Measurements from ENCODE around the gene PSAT1. TPM values are rescaled to one million over a fixed set of nuclear protein-coding genes. Genes with fewer than 3 reads are reported as not detected.
A peak's percentile ranks its signal among the peaks of the same experiment; 100 is the strongest.
"Not testable (repeated sequence)": the region's sequence is repeated elsewhere in the genome, so short reads cannot be mapped to it uniquely, and the experiment has no call there.

PSAT1 gene
- total RNA-seq, 6 experiments from 2014 or later = 56.5 to 102 (median 61.9) TPM

DNA sequence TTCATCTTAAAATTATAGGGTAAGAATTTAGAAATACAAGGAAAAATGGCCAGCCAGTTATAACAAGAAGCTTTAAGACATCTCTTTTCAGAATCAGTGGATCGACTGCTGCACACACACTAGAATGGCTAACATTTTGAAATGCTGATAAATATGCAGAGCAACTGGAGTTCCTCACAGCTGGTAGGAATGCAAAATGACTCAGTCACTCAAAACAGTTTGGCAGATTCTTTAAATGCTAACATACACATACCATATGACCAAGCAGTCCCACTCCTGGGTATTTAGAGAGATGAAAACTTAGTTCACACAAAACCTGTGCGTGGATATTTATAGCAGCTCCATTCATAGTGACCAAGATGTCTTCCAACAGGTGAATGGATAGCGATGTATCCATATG is 23.2 kb upstream of the PSAT1 start:
- peak; percentile 32 for DNase-seq
- TF ChIP-seq, protein P1, sequence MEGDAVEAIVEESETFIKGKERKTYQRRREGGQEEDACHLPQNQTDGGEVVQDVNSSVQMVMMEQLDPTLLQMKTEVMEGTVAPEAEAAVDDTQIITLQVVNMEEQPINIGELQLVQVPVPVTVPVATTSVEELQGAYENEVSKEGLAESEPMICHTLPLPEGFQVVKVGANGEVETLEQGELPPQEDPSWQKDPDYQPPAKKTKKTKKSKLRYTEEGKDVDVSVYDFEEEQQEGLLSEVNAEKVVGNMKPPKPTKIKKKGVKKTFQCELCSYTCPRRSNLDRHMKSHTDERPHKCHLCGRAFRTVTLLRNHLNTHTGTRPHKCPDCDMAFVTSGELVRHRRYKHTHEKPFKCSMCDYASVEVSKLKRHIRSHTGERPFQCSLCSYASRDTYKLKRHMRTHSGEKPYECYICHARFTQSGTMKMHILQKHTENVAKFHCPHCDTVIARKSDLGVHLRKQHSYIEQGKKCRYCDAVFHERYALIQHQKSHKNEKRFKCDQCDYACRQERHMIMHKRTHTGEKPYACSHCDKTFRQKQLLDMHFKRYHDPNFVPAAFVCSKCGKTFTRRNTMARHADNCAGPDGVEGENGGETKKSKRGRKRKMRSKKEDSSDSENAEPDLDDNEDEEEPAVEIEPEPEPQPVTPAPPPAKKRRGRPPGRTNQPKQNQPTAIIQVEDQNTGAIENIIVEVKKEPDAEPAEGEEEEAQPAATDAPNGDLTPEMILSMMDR (IDR thresholded peaks at IDR 0.05) = no peak
- H3K4me3 Mint-ChIP-seq = no peak overlapping the region
- H3K27me3 Mint-ChIP-seq (ENCODE audit: insufficient read depth) = no peaks in the 10 kb centered on the region
- H3K9me3 Mint-ChIP-seq = no peaks in the 10 kb centered on the region
- no peak overlapping the region for H3K27ac Mint-ChIP-seq
- no peaks in the 10 kb centered on the region; the same call in 1 of the 2 replicates for H3K36me3 Mint-ChIP-seq (ENCODE audit: low read depth)
- peaks cover 20% of the 10 kb centered on the region for H3K4me1 Mint-ChIP-seq (ENCODE audit: low read depth)

DNA sequence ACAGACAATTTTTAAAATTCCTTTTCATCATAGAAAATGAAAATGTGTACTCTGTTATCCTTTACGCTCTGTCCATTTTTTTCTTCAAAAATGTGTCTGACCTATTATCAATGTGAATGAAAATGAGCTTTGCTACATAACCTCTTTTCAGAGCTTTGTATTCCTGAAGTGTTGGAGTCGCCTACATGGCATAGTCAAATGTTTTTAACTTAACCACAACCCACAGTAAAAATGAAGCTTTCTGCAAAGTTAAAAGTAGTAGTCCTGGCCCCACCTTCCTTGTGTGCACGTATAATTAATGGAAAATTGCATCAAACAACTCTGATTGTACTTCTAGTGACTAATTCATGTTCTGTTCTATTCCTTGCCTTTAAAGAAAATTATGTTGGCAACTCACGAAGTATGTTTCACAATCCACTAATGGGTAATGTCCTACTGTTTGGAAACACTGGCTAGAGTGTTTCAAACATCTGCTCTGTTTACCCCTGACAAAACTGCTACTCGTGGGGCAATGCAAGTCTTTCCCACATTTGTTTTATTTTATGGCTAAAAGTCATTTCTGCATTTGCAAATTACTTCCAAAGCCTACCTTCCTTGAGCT is 18.6 kb upstream of the PSAT1 start:
- TF ChIP-seq, protein P1 (IDR thresholded peaks at IDR 0.05) = no peak
- Mint-ChIP-seq H3K4me3 (no peak overlapping the region), H3K27me3 (ENCODE audit: insufficient read depth) (no peaks in the 10 kb centered on the region), H3K36me3 (ENCODE audit: low read depth) (peaks cover under 1% of the 10 kb centered on the region; the same call in 1 of the 2 replicates), H3K27ac (no peak overlapping the region), H3K9me3 (peaks cover 2% of the 10 kb centered on the region; the same call in 1 of the 2 replicates), H3K4me1 (ENCODE audit: low read depth) (peaks cover 14% of the 10 kb centered on the region)
- peak; percentile 10 for DNase-seq

DNA sequence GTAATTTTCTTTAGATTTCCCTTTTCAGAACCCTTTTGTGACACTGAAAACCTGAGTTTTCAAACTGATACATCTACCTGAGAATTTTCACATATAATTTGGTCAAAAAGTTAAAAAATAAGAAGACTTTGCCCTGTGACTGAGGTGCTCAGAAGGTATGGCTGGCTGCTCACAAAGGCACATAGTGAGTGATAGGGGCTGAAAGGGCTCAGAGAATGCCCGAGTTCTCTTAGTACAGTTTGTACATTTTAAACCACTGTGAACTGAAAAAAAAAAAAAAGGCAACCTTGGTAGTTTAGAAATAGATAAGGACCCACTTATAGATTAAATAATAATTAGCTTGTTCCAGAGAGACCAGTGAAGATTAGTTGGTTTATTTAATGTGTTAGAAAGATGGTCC is 18.1 kb upstream of the PSAT1 start:
- Mint-ChIP-seq H3K9me3 (peaks cover 7% of the 10 kb centered on the region), H3K27ac (no peak overlapping the region), H3K36me3 (ENCODE audit: low read depth) (peaks cover 6% of the 10 kb centered on the region), H3K4me1 (ENCODE audit: low read depth) (peaks cover 9% of the 10 kb centered on the region), H3K4me3 (no peak overlapping the region), H3K27me3 (ENCODE audit: insufficient read depth) (no peaks in the 10 kb centered on the region)
- TF ChIP-seq, protein P1 (IDR thresholded peaks at IDR 0.05) = no peak
- DNase-seq = no peak

DNA sequence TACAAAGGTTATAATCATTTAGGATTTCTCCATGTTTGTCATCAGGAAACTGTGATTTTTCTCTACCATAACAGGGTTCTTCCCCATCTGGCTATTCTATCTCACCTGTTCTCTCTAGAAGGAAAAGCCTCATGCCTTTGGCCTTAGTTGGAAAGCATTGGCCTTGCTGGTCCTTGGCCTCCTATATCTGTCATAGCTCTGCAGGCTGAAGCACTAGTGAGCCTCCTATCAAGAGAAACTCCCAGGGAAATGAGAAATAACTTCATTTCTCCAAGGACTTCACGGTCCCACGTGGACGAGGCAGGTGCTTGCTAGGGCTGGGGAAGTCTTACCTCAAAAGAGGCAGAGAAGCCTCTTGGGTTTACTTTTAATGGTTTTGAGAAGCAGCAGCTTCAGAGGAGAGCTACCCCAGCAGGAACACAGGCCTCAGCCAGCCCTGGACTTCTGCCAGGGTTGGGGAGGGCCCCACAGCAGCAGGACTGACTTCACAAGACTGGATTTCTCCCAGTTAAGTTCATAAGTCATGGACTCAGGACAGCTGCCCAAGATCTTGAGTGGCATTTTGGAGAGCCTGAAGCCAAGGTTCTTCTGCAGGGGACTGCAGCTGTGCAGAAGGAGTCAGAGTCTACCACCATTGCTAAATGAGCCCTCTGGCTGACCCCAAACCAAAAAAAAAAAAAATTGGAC is 15.8 kb upstream of the PSAT1 start:
- no peaks in the 10 kb centered on the region for H3K27me3 Mint-ChIP-seq (ENCODE audit: insufficient read depth)
- TF ChIP-seq, protein P1 (IDR thresholded peaks at IDR 0.05) = no peak

DNA sequence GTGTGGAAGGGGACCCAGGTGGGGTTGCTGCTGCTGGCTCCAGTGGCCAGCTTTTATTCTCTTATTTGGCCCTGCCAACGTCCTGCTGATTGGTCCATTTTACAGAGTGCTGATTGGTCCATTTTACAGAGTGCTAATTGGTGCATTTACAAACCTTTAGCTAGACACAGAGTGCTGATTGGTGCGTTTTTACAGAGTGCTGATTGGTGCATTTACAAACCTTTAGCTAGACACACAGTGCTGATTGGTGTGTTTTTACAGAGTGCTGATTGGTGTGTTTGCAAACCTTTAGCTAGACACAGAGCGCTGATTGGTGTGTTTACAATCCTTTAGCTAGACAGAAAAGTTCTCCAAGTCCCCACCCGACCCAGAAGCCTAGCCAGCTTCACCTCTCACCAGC is 12.7 kb upstream of the PSAT1 start:
- H3K9me3 Mint-ChIP-seq; H3K4me1 Mint-ChIP-seq (ENCODE audit: low read depth); H3K27ac Mint-ChIP-seq; H3K4me3 Mint-ChIP-seq; H3K36me3 Mint-ChIP-seq (ENCODE audit: low read depth); H3K27me3 Mint-ChIP-seq (ENCODE audit: insufficient read depth); DNase-seq: not testable (repeated sequence)

More for the DNA sequence above, 15.8 kb upstream of the PSAT1 start:
- Mint-ChIP-seq H3K4me3 (no peak overlapping the region), H3K4me1 (ENCODE audit: low read depth) (peaks cover 5% of the 10 kb centered on the region), H3K9me3 (peaks cover 10% of the 10 kb centered on the region), H3K27ac (no peak overlapping the region), H3K36me3 (ENCODE audit: low read depth) (peaks cover 9% of the 10 kb centered on the region)
- no peak for DNase-seq

DNA sequence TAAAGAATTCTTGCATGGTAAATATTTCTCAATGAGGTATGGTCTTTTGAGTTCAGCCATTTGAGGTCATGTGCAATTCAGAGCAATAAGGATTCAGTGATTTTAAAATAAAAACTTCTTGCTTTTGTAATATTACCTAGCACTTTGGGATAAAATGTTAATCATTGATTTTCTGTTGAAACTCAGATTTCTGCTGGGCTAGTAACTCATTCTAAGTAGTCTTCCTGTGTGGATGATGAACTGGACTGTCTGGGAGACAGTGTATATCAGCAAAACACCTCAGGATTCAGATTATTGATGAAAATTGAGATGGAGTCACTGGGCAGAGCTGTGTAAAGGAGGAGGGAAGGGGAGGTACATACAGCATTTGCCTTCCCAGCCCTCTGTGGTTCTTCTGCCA is 10.8 kb upstream of the PSAT1 start:
- no peak overlapping the region for H3K4me3 Mint-ChIP-seq
- peaks cover 10% of the 10 kb centered on the region for H3K9me3 Mint-ChIP-seq
- no peak for DNase-seq
- H3K36me3 Mint-ChIP-seq (ENCODE audit: low read depth) = peaks cover 9% of the 10 kb centered on the region
- TF ChIP-seq, protein P1 (IDR thresholded peaks at IDR 0.05) = no peak
- H3K27me3 Mint-ChIP-seq (ENCODE audit: insufficient read depth) = peaks cover 3% of the 10 kb centered on the region; the same call in 1 of the 2 replicates
- H3K27ac Mint-ChIP-seq = no peak overlapping the region
- H3K4me1 Mint-ChIP-seq (ENCODE audit: low read depth) = no peaks in the 10 kb centered on the region

All from HFFc6 (cell line).